ENCODE results near the gene PSPC1. TPM values are rescaled to one million over a fixed set of nuclear protein-coding genes. Genes with fewer than 3 reads are reported as not detected.
"Not testable (repeated sequence)": the region's sequence is repeated elsewhere in the genome, so short reads cannot be mapped to it uniquely, and the experiment has no call there.

The PSPC1 gene
- 105 and 107 TPM in 2 replicates for total RNA-seq (2014; rRNA removed; shearing (Covaris generic))

- peak; percentile 100 for DNase-seq (ENCODE audit: low spot score)
Measured at GRCh38 chr13:19782727-19783682, at the start of gene PSPC1. TSS of gene PSPC1 (minus strand) at chr13:19782945. CDS start at chr13:19782757, 188 bp downstream.

GRCh38 chr13:19822673-19823072 is 39.9 kb upstream of the PSPC1 start:
- no peak for DNase-seq (ENCODE audit: low spot score)

GRCh38 chr13:19818223-19818842 is 35.6 kb upstream of the PSPC1 start:
- peak; percentile 35 for DNase-seq (ENCODE audit: low spot score)

GRCh38 chr13:19817510-19818158 is 34.9 kb upstream of the PSPC1 start:
- DNase-seq (ENCODE audit: low spot score): no peak

- DNase-seq (ENCODE audit: low spot score): no peak
Measured at GRCh38 chr13:19817106-19817505, 34.4 kb upstream of the PSPC1 start.

- DNase-seq (ENCODE audit: low spot score): not testable (repeated sequence)
Measured at GRCh38 chr13:19815842-19816241, 33.1 kb upstream of the PSPC1 start.

- DNase-seq (ENCODE audit: low spot score): no peak
Measured at GRCh38 chr13:19810996-19811881, 28.5 kb upstream of the PSPC1 start.

- DNase-seq (ENCODE audit: low spot score): no peak
Measured at GRCh38 chr13:19810151-19810550, 27.4 kb upstream of the PSPC1 start.

- DNase-seq (ENCODE audit: low spot score): no peak
Measured at GRCh38 chr13:19805765-19806164, 23.0 kb upstream of the PSPC1 start.

- no peak for DNase-seq (ENCODE audit: low spot score)
Measured at GRCh38 chr13:19795956-19796355, 13.2 kb upstream of the PSPC1 start.

- DNase-seq (ENCODE audit: low spot score): peak; percentile 95
Measured at GRCh38 chr13:19794631-19795030, 11.9 kb upstream of the PSPC1 start.

- DNase-seq (ENCODE audit: low spot score): no peak
Measured at GRCh38 chr13:19791953-19792537, 9.3 kb upstream of the PSPC1 start.

- peak; percentile 66 for DNase-seq (ENCODE audit: low spot score)
Measured at GRCh38 chr13:19782049-19782726, 557 bp downstream of the PSPC1 start.

GRCh38 chr13:19781526-19781925 is 1.2 kb downstream of the PSPC1 start:
- peak; percentile 52 for DNase-seq (ENCODE audit: low spot score)

- peak; percentile 30 for DNase-seq (ENCODE audit: low spot score)
Measured at GRCh38 chr13:19780753-19781418, 1.9 kb downstream of the PSPC1 start.

- DNase-seq (ENCODE audit: low spot score): no peak
Measured at GRCh38 chr13:19772306-19772705, 10.4 kb downstream of the PSPC1 start.

- DNase-seq (ENCODE audit: low spot score): no peak
Measured at GRCh38 chr13:19769854-19770253, 12.9 kb downstream of the PSPC1 start.

GRCh38 chr13:19767966-19768365 is 14.8 kb downstream of the PSPC1 start:
- DNase-seq (ENCODE audit: low spot score): no peak

- DNase-seq (ENCODE audit: low spot score): no peak
Measured at GRCh38 chr13:19766591-19766990, 16.2 kb downstream of the PSPC1 start.

GRCh38 chr13:19764237-19764636 is 18.5 kb downstream of the PSPC1 start:
- no peak for DNase-seq (ENCODE audit: low spot score)

All from HT-29 (cell line).